HL-60/S4 treated with retinoic acid at 250 ng/mL for 4 days and 3 days (cell line): ENCODE results near the gene TIAM2.

Source experiments
- in situ Hi-C: fragments of 300-500 bp; cut with MboI; formaldehyde crosslinking; loops from 2 replicates; pipeline ENCODE4 v1.7.0; 2022; ENCODE audit warnings: low sequenced_read_pairs

TIAM2 gene

DNA sequence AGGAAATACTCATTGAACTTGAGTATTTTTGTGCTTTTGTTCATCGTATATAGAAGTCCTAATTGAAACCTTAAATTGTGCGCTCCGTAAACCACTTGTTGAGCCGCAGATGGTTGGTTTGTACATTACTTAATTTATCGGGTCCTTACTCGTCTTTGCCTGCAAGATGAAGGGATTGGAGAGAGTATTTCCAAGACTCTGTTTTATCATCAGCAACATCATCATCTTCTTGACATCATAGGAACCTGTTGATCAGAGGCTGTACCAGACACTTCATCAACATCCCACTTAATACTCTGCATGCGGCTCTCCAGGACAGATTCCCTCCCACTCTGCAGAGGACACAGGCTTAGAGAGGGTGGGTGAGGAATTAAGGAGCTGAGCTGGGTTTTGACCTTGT, 28.6 kb downstream of the TIAM2 start:
- in situ Hi-C loops: no loop called here

DNA sequence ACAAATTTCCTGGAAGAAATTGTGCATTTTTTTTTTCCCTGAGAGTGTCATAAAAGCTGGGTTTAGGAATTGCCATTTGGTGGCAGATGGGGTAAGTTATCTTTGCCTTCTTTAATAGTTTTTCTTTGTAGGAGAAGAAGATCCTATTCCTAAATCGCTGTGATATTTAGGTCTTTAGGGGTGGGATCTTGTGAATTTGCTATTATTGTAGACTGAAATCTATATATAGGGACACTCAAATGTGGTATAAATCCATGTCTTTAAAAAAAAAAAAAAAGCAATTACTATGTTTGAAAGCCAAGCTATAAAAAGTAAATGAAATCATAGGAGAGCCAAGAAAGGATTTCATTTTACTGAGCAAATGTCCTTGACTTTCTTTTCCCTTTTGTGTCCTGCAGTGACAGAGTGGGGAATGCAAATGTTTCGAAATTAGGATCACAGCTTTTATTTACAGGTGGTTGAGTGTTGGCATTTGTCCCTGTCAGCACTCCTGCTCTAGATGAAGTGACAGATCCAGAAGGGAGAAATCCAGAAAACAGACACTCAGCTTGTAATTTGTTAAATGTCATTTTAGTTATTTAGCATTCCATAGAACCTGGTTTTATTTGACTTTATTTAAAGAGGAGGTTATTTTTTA, 29.4 kb downstream of the TIAM2 start:
- in situ Hi-C loops: no loop called here

DNA sequence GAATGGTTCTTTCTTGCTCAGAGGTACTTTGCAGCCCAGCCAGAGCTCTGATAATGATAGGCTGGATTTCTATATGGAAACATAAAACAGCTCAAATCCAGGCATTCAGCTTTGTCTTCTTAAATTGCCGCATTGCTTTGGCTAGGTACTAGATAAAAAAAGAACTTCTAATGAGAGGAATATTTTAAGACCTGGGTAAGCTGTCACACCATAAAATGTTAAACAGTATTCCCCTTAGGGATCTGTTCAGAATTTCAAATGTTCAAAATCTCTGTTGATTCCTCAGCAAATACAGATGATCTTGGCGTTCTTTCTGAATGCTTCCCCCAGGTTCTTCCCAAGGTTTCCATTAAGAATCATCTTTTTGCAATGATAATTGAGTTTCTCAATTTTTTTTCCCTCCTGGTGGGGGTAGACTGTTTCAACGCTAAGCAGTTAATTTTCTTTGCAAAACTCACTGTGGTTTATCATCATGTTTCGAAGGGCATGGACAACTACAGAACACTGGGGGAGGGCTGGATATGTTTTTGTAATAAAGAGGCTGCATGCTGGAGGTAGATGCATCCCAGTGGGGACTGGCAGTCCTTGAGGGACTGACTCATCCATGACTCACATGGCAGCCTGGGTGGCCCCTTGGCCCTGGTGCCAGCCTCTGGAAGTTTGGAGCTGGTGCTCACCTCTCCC, 31.0 kb downstream of the TIAM2 start:
- in situ Hi-C loops: no loop called here

DNA sequence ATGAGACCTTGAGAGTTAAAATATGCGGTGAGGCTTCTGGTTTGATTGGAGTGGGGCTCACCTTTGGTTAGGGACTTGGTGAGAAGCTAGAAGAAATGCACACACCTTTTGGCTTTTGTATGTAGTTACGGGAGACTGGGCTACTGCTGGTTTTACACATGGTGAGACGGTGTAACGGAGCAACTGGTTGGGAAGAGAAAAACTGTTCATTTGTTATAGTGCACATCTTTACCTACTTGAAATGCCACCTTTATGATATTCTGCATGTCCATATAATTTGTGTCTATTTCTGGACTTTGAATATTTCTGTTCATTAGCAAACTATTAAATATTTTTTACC, 31.6 kb downstream of the TIAM2 start:
- in situ Hi-C loops: no loop called here

GRCh38 chr6:155030148-155030720, 35.1 kb downstream of the TIAM2 start:
- in situ Hi-C loops: no loop called here

DNA sequence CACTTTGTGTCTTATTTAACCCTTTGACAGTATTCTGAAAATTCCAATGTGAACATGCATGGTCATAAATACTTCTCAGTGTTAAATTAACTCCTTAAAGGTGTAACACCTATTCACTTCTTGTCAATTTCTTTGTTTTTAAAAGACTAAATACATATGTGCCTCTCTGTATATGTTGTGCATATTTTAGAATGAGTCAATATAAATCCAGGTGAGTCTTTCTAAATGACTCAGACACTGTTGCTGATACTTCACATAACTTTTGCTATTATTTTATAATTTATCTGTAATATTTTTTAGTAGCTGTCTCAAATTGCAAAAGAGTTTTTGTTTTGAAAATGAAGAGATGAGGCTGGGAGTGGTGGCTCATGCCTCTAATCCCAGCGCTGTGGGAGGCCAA, 36.0 kb downstream of the TIAM2 start:
- in situ Hi-C loops: no loop called here

GRCh38 chr6:155033021-155033791, 38.1 kb downstream of the TIAM2 start:
- in situ Hi-C loops: no loop called here

- in situ Hi-C loops: no loop called here
Observed at GRCh38 chr6:155036907-155037306, 41.8 kb downstream of the TIAM2 start.

GRCh38 chr6:155038104-155038503, 43.0 kb downstream of the TIAM2 start:
- in situ Hi-C loops: no loop called here

GRCh38 chr6:155038527-155038926, 43.4 kb downstream of the TIAM2 start:
- in situ Hi-C loops: no loop called here

DNA sequence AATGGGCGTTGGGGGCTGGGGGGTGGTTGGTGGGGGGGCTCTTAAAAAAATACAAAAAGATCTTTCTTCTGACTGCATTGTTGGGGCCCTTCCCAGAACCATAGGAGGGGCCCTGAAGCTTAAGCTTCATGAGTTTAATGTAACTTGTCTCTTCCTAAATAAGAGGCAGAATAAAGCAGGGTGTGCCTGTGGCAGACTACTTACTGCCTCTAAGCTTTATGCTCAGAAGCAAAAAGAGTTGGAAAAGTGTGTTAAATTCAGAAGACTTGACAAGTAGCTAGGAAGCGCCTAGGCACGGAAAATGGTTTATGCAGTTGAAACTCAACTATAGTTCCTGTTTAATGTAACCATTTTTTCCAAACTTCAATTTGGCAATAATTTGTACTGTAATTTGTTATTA, 44.5 kb downstream of the TIAM2 start:
- in situ Hi-C loops: no loop called here

GRCh38 chr6:155040154-155040553, 45.0 kb downstream of the TIAM2 start:
- in situ Hi-C loops: no loop called here

DNA sequence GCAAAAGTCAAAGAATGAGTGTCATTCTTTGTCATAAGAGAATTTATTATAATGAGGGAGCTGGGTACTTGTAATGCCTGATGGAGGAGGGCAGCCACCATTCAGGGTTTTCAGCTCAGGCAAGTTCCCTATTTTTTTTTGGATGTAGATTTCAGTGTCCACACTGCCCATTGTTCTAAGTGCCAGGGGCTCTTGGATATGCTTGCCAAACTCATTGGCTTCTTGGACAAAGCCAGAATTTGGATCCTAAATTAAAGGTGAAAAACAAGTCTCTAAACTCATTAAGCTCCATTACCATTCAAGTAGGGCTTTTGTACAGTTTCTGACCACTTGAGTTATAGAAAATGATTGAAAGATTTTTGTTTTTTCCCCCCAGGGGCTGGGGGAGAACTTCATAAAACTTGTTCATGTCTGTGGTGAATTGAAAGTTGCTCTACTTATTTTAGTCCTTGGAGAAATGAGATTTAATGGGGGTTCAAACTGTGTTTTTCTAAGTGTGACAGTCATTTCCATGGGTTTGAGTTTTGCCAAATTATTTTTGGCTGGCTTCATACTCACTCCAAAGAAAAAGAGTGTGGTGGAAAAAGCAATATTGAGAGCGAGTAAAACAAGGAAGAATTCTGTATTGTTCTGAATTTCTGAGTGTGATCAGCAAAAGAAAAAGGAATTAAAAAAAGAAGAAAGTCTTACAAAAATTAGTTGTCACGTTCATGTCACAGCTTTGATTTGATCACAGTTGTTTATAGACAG, 46.0 kb downstream of the TIAM2 start:
- in situ Hi-C loops: no loop called here

GRCh38 chr6:155041741-155042279, 46.7 kb downstream of the TIAM2 start:
- in situ Hi-C loops: no loop called here

DNA sequence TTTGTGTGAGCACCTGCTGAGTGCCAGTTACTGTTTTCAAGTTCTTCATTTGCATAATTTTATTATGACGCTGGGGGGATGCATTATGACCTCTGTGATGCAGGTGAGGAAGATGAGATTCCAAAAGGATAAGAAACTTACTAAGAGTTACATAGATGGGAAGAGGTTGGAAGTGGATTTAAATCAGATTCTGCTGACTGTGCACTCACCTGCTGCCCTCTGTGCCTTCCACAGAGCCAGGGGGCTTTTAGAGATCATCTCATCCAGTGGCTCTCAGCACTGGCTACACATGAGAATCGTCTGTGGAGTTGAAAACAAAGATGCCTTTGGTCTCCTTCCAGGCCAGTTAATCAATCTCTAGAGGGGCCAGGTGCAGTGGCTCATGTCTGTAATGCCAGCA, 47.9 kb downstream of the TIAM2 start:
- in situ Hi-C loops: no loop called here

DNA sequence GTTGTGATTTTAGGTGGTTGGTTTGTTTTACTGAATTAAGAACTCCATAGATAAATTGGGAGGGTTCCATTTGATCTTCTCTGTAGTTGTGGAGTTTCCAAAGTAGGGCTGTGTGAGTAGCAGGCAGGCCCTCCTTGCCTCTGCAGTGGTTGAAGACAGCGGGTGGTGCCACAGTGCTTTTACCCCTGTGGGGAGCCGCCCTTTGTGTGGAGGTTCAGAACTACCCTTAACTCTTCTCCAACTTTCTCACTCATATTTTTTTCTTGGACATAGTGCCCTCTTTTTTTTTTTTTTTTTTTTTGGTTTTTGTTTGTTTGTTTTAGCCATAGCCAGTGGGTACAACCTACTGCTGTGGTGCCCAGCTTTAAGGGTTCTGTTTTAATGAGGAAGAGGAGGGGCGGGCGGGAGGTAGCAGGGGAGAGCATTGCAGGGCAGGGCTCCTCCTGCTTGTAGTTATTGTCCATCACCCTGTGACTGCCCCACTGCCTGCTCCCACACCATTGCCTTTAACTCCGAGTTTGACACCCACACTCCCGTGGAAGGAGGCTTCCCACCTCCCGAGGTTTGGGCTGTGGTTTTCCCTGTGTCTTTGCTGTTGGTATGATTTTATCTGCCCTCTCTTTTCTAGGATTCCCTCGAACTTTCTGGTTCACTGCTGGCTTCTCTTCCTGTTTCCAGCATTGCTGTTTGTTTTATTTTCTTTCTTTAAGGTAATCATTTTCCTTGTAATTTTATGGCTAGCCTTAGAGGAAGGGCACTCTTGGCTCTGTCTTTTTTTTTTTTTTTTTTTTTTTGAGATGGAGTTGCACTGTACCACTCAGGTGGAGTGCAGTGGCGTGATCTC, 50.7 kb downstream of the TIAM2 start:
- in situ Hi-C loops: no loop called here

DNA sequence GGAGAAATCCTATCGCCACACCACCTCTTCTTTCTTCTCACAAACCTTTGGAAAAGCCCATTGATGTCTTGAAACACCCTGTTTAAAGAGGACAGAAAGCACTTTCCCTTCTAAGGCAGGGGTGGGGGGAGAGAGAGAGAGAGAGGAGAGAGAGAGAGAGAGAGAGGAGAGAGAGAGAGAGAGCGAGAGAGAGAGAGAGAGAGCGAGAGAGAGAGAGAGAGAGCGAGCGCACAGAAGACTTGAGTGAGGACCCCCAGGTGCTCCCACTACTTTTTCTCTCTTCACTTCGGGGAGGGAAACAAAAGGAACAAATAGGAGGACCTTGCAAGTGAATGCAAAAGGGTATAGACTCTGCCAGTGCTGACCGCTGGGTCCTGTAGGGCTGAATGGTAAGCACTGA, 52.4 kb downstream of the TIAM2 start:
- in situ Hi-C loops: no loop called here

DNA sequence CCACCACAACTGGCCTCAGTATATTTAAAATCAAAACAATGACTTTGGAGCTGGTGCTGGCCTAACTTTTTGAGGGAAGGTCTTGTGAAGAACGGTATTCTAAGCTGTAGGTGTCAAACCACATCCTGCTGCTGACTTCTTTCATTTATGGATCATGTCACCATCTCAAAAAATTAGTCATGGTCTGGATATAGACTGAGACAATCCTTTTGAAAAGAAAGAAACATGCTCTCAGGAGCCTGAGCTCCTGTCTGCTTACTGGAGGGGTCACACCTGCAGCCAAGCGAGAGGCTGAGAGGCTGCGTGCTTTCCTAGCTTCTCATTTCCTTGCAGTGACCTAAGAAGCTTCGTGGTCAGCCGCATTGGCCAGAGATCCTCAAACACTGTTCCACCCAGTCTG, 55.2 kb downstream of the TIAM2 start:
- in situ Hi-C loops: no loop called here

DNA sequence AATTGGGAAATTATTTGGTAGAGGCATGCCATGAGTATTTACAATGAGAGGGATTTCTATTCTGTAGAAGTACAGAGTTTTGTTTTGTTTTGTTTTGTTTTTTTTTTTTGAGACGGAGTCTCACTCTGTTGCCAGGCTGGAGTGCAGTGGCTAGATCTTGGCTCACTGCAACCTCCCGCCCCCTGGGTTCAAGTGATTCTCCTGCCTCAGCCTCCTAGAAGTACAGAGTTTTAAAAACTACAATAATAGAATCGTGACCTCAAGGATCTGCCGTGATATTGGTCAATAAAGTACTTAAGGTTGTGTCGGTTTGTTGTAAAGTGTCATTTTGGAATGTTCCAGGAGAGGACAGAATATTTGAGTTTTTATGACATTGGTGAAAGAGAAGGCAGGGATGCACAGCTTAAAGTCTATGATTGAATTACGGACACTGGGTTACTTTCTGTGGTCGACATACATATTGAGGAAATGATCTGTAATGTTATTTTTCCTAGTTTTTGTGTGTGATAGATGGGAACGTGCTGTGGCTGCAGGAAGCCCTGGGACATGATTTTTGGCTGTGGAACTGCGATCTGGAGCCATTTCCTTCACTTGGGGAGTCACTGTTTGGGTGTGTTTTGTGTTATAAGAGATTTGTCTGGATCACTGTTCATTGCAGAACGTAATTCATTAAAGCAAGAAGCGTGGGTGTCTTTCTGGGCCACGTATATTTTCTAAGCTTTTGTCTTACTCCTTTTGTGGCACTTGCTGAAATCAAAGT, 59.6 kb downstream of the TIAM2 start:
- in situ Hi-C loops: no loop called here
